Uterus (tissue), 4 donors: Measurements from ENCODE around the gene HOXA6. TPM values are rescaled to one million over a fixed set of nuclear protein-coding genes. Genes with fewer than 3 reads are reported as not detected.
A peak's percentile ranks its signal among the peaks of the same experiment; 100 is the strongest.

Experiments
- DNase-seq, 2 donors: peaks; one replicate each; pipeline ENCODE4 v3.0.0-alpha.2; 2019 to 2020
- H3K27ac ChIP-seq, 2 donors: fragments of 200-600 bp; sonication (generic); 1 replicate in 1 of 2; 2 replicates in 1 of 2; pipeline ENCODE4 v1.5.1; 2016 to 2018
- H3K27me3 ChIP-seq, 2 donors: fragments of 200-600 bp; sonication (generic); one replicate each; pipeline ENCODE4 v1.5.1; 2018 to 2019; ENCODE audit warnings: control low read depth in 1 of 2
- H3K36me3 ChIP-seq, 2 donors: fragments of 200-600 bp; sonication (generic); one replicate each; pipeline ENCODE4 v1.5.1; 2019; ENCODE audit warnings: control low read depth in 1 of 2
- H3K4me1 ChIP-seq, 2 donors: fragments of 200-600 bp; sonication (generic); one replicate each; pipeline ENCODE4 v1.5.1; 2018 to 2019; ENCODE audit warnings: control low read depth in 1 of 2
- H3K4me3 ChIP-seq, 2 donors: fragments of 200-600 bp; sonication (generic); 1 replicate in 1 of 2; 2 replicates in 1 of 2; pipeline ENCODE4 v1.5.1; 2018 to 2019; ENCODE audit warnings: mild to moderate bottlenecking in 1 of 2
- H3K9me3 ChIP-seq, 2 donors: fragments of 200-600 bp; sonication (generic); one replicate each; pipeline ENCODE4 v1.5.1; 2019; ENCODE audit warnings: control low read depth in 1 of 2
- POLR2A ChIP-seq, 2 donors: fragments of 450-650 bp; IDR thresholded peaks; one replicate each; pipeline ENCODE4 v1.6.1; 2016; ENCODE audit warnings: antibody characterized with exemption in 2 of 2, mild to moderate bottlenecking in 1 of 2, moderate library complexity in 1 of 2
- intact Hi-C: fragments of 100-400 bp; cut with DNase I; formaldehyde crosslinking; loops from one replicate; pipeline ENCODE4 v1.15.1; 2023; ENCODE audit warnings: low total_unique reads
- total RNA-seq, 4 donors: library from RNA; depleted of rRNA in 3 of 4; stranded (reverse); fragments of >200 nt in 3 of 4; gene quantifications; one replicate each; pipeline versions ENCODE4 v1.1.0 to v1.2.4, GENCODE V29; 2014 to 2023
- TF ChIP-seq, protein P1 (sequence below), 4 experiments: fragments of 200-600 bp in 2 of 4; fragments of 450-650 bp in 2 of 4; sonication (generic) in 2 of 4; IDR thresholded peaks; one replicate each; pipeline ENCODE4 v1.5.1; 2016 to 2019; ENCODE audit warnings: antibody characterized with exemption in 4 of 4, mild to moderate bottlenecking in 2 of 4, moderate library complexity in 1 of 4
- donor health status: DM: yes; HTN: yes; CAD: no.

HOXA6 gene
- total RNA-seq, 4 donors from 2014 or later, result 1.8 to 19.1 (median 15.4) TPM

DNA sequence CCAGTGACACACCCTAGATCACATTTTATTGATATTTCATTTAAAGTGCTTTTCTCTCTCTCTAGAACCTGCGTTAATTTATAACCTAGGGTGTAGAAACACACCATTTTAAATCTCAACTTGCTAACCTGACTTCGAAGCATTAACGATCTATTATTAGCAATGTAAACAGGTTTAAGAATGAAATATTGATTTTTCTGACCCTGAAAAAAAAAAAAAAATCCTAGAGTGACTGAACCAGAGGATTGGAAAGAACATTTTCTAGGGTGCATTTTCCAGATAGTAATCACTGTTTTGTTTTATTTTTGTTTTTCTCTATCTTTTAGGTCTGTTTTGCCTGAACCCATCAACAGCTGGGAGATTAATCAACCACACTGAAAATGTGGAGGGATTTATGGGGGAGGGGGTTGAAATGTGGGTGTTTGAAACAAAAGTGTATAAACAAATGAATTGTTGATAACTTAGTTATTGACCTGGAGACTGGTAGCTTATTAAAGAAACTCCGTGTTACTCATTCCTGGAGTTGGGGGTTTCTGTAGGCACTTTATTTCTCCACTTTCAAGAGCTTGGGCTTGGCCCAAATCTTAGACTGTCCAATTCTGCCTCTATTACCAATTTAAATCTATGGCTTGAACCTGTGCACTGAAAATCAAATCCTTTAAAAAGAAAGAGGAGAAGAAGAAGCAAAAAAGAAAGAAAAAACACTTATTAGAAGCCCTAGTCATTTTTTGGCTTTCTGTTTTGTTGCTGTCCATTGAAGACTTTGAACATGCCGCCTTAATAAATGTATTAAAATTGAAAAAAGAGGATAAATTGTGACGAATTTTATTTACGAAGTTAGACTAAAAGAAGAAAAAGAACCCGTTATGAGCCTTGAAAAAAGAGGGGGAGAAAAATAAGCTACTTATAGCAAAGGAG, 47.9 kb downstream of the HOXA6 start:
- no peak for DNase-seq
- intact Hi-C loops, result loop anchor here (10.0 kb wide), 1 partner anchor 45 kb away; the partner anchor contains the start of genes HOXA5 and HOXA6
- Histone ChIP-seq H3K9me3 (no peaks in the 10 kb centered on the region), H3K4me3 (no peak overlapping the region), H3K36me3 (no peaks in the 10 kb centered on the region), H3K4me1 (peaks cover 8 to 13% of the 10 kb centered on the region in 2 donors), H3K27me3 (no peaks in the 10 kb centered on the region), H3K27ac (peak overlapping the region; percentile 76 to 83)
- TF ChIP-seq POLR2A (IDR thresholded peaks at IDR 0.05), result no peak
- TF ChIP-seq, protein P1, sequence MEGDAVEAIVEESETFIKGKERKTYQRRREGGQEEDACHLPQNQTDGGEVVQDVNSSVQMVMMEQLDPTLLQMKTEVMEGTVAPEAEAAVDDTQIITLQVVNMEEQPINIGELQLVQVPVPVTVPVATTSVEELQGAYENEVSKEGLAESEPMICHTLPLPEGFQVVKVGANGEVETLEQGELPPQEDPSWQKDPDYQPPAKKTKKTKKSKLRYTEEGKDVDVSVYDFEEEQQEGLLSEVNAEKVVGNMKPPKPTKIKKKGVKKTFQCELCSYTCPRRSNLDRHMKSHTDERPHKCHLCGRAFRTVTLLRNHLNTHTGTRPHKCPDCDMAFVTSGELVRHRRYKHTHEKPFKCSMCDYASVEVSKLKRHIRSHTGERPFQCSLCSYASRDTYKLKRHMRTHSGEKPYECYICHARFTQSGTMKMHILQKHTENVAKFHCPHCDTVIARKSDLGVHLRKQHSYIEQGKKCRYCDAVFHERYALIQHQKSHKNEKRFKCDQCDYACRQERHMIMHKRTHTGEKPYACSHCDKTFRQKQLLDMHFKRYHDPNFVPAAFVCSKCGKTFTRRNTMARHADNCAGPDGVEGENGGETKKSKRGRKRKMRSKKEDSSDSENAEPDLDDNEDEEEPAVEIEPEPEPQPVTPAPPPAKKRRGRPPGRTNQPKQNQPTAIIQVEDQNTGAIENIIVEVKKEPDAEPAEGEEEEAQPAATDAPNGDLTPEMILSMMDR (IDR thresholded peaks at IDR 0.05), result no peak

DNA sequence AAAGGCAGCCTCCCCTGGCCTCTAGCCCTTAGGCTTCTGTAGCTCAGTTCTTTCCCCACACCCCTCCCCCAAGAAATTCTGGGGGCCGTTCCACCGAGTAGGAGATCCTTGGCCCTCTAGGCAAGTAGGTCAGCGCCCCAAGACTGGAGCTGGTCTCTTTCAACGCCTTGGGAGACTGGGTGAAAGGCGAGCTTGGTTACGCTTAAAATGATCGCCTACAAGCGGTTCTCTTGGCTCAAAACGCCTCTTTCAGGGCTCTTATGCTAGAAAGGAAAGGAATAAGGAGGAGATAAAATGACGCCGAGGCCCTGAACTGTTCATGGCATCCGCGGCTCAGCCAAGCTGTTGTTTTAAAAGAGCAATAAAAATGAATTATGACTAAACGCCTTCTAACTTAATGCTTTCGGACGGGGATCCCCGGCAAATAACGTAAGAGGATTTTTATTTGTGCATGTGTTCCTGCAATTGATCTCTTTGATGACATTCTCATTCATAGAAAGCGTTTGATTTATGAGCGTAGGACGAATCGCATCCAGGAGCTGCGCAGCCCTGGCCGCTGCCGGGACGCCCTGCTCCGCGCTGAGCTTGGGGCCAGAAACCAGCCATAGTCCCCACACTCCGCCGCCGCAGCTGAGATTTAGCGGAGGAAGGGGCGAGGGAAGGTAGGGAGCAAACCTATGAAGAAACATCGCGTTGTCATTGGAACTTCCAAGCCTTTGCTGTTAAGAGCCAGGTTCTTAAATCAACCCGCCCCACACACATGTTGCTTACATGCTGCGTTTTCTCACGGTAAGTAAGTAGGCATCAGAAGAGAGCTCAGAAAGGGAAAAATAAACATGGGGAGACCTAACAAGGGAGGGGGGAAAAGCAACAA, 48.8 kb downstream of the HOXA6 start:
- intact Hi-C loops, result loop anchor here (10.0 kb wide), 1 partner anchor 46 kb away; the partner anchor contains the start of genes HOXA5 and HOXA6
- Histone ChIP-seq H3K27ac (peak overlapping the region; percentile 76 to 83), H3K4me3 (peak overlapping the region; percentile 17 to 22), H3K9me3 (no peaks in the 10 kb centered on the region), H3K27me3 (no peaks in the 10 kb centered on the region), H3K4me1 (peaks cover 8 to 13% of the 10 kb centered on the region in 2 donors), H3K36me3 (no peaks in the 10 kb centered on the region)
- peak; percentile 64 to 75 for DNase-seq
- peak in 1 of 2 donors; percentile 11 for TF ChIP-seq POLR2A (IDR thresholded peaks at IDR 0.05)
- TF ChIP-seq, protein P1 (IDR thresholded peaks at IDR 0.05), result no peak

DNA sequence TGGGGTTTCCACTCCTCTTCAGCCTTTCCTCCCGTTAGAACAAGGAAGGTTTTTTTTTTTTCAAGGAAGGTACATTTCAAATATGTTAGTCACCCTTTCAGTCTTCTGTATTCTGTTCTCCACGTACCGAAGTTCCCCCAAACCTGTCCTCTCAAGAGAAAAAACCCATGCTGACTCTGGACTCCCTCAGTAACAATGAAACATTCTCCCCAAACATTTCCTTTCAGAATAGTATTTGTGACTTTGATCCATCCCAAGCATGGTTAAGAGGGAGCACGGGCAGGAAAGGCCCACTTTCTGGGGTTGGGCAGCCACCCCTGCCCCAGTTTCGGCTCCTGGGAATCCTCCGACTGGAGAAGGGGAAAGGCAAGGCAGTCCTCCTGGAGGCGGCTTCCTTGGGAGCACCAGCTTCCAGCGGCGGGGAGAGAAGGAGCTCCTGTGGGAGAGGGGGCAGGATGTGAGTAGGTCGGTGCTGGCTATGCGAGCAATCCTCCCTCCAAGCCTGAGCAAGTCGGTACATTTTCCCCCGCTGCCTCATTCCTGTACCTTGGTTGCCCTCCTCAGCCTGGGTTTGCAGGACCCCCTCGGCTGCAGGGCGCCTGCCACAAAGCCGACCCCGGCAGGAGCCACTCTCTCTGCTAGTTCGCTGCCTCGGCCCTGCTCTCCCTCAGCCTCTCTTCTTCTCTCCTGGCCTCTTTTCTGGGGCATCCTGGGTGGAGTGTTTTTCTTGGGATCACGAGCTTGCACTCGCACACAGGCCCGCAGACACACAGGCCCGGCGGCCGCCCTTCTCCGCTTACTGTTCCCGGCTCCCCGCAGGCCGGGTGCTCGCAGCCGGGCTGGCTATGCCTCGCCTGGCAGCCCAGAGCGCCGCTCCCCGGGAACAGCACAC, 49.6 kb downstream of the HOXA6 start:
- intact Hi-C loops, result loop anchor here (10.0 kb wide), 1 partner anchor 47 kb away; the partner anchor contains the start of genes HOXA5 and HOXA6
- no peak for DNase-seq
- TF ChIP-seq, protein P1 (IDR thresholded peaks at IDR 0.05), result no peak
- TF ChIP-seq POLR2A (IDR thresholded peaks at IDR 0.05), result no peak
- H3K27me3 ChIP-seq, result no peaks in the 10 kb centered on the region
- H3K9me3 ChIP-seq, result no peaks in the 10 kb centered on the region
- peak overlapping the region; percentile 17 to 22 for H3K4me3 ChIP-seq
- peak overlapping the region; percentile 76 to 83 for H3K27ac ChIP-seq
- peaks cover 8 to 13% of the 10 kb centered on the region in 2 donors for H3K4me1 ChIP-seq
- no peaks in the 10 kb centered on the region for H3K36me3 ChIP-seq

DNA sequence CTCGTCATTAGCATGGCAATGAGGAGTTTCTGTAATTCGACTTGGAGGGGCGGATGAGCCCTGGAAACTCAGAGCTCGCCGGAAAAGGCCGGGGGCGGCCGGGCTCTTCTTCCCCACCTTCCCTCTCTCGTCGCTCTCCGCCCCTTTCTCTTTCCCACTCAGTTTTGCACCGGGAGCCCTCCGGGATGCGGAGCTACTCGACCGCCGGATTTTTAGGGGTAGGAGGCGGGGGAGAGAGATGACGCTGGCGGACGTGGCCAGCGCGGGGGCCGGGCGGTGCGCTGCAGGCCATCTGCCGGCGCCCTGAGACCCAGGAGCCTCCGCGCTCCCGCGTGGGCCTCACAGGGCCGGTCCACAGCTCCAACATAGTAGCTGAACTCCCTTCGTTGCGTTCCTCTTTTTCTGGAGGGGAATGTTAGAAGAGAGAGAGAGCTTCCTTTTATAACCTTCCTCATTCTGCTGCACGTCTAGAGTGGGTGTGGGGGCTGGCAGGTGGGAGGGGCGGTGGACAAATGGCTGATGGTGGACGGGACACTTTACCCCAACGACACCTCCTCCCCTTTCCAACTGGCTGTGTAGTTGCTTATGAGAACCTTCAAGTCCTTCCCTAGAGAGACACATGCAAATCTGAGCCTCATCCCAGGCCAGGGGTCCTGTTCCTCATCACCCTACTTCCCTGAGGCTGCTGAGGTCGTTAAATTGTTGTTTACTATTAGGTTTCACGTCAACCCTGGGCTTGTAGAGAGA, 50.6 kb downstream of the HOXA6 start:
- TF ChIP-seq, protein P1 (IDR thresholded peaks at IDR 0.05), result peak in 1 of 4 experiments; percentile 12
- no peak for TF ChIP-seq POLR2A (IDR thresholded peaks at IDR 0.05)
- DNase-seq, result peak; percentile 52 to 68
- H3K27ac ChIP-seq, result peak overlapping the region; percentile 59 to 74
- H3K4me3 ChIP-seq, result peak overlapping the region; percentile 64 to 72
- no peaks in the 10 kb centered on the region for H3K27me3 ChIP-seq
- intact Hi-C loops, result loop anchor here (10.0 kb wide), 1 partner anchor 48 kb away; the partner anchor contains the start of genes HOXA5 and HOXA6
- no peaks in the 10 kb centered on the region for H3K36me3 ChIP-seq
- H3K4me1 ChIP-seq, result peaks cover 8 to 13% of the 10 kb centered on the region in 2 donors
- H3K9me3 ChIP-seq, result no peaks in the 10 kb centered on the region
